HCT116 (cell line): ENCODE results near the gene TRERF1. TPM values are rescaled to one million over a fixed set of nuclear protein-coding genes. Genes with fewer than 3 reads are reported as not detected.

Source experiments
- ATAC-seq: fragments of 200-7000 bp; cut with Tn5 transposase; 2 replicates; pipeline ENCODE4 v1.9.1; 2020; ENCODE audit warnings: mild to moderate bottlenecking, moderate library complexity
- BruUV-seq: library from RNA; stranded (reverse); fragments of 400-500 nt; replicated peaks from 2 replicates; lab custom pipeline; 2021; lab: Mats Ljungman, UMichigan
- CTCF ChIA-PET: fragments of 300-600 bp; sonication (Branson Sonifier 250); formaldehyde crosslinking; loops from one replicate; lab custom pipeline; 2021; ENCODE audit warnings: antibody characterized with exemption; lab: Charles Lee
- POLR2A ChIA-PET: fragments of 300-600, 350-600 bp; sonication (Branson Sonifier 250); formaldehyde crosslinking; loops from one replicate; lab custom pipeline; 2021; ENCODE audit warnings: antibody characterized with exemption; lab: Charles Lee
- RAD21 ChIA-PET, 2 experiments: fragments of 300-600 bp; sonication (Branson Sonifier 250); formaldehyde crosslinking; loops; one replicate each; lab custom pipeline; 2023; ENCODE audit warnings: low total read pairs in 2 of 2; ENCODE audit not compliant: uncharacterized antibody in 2 of 2, unreplicated experiment in 2 of 2, low non-redundant PET in 1 of 2; lab: Charles Lee
- DNase-seq: peaks from one replicate; pipeline ENCODE4 v3.0.0-alpha.2; 2010; ENCODE audit warnings: low read depth, low spot score
- H2AFZ ChIP-seq: fragments of 200-600 bp; shearing (Covaris generic), sonication (generic); 2 replicates; pipeline ENCODE4 v1.6.1; 2017; ENCODE audit warnings: low read depth, mixed run types, mixed read lengths, antibody characterized with exemption, low read length; ENCODE audit not compliant: poor library complexity, severe bottlenecking
- H3K27ac ChIP-seq: 2 replicates; pipeline ENCODE4 v1.5.1; 2012; ENCODE audit warnings: low read depth, low read length
- H3K27me3 ChIP-seq: fragments of 200-600 bp; sonication (generic); 2 replicates; pipeline ENCODE4 v1.6.1; 2016; ENCODE audit warnings: mixed run types, low read length, mixed read lengths; ENCODE audit not compliant: insufficient read depth
- H3K36me3 ChIP-seq, 2 experiments: fragments of 200-500 bp in 1 of 2; fragments of 200-600 bp in 1 of 2; sonication (Bioruptor generic) in 1 of 2; sonication (generic) in 1 of 2; 2 replicates each; pipeline versions ENCODE4 v1.5.1 to v1.6.1; 2014 to 2016; ENCODE audit warnings: low read length in 2 of 2, inconsistent platforms in 1 of 2, mixed read lengths in 1 of 2, mixed run types in 1 of 2; ENCODE audit not compliant: insufficient read depth in 2 of 2, control insufficient read depth in 1 of 2
- H3K4me1 ChIP-seq, 2 experiments: fragments of 200-600 bp in 1 of 2; sonication (generic) in 1 of 2; 2 replicates each; pipeline versions ENCODE4 v1.5.1 to v1.6.1; 2012 to 2017; ENCODE audit warnings: low read length in 2 of 2, inconsistent platforms in 1 of 2, mild to moderate bottlenecking in 1 of 2, mixed read lengths in 1 of 2, mixed run types in 1 of 2, moderate library complexity in 1 of 2; ENCODE audit not compliant: insufficient read depth in 2 of 2, control insufficient read depth in 1 of 2
- H3K4me2 ChIP-seq: fragments of 200-600 bp; sonication (generic); 2 replicates; pipeline ENCODE4 v1.6.1; 2017; ENCODE audit warnings: mixed run types, low read length, mixed read lengths
- H3K4me3 ChIP-seq, 2 experiments: fragments of 200-600 bp in 1 of 2; sonication (generic) in 1 of 2; replicated peaks in 1 of 2; 2 replicates each; pipeline ENCODE4 v1.5.1; 2011 to 2016; ENCODE audit warnings: low read length in 2 of 2, control low read depth in 1 of 2, low read depth in 1 of 2, mild to moderate bottlenecking in 1 of 2, mixed read lengths in 1 of 2, mixed run types in 1 of 2
- H3K79me2 ChIP-seq: fragments of 200-600 bp; sonication (generic); 2 replicates; pipeline ENCODE4 v1.6.1; 2017; ENCODE audit warnings: mild to moderate bottlenecking, mixed run types, low read length, moderate library complexity, mixed read lengths; ENCODE audit not compliant: insufficient read depth
- H3K9ac ChIP-seq: fragments of 200-600 bp; sonication (generic); 2 replicates; pipeline ENCODE4 v1.6.1; 2016; ENCODE audit warnings: low read length, mixed read lengths
- H3K9me2 ChIP-seq: fragments of 200-600 bp; sonication (generic), shearing (Covaris generic); 2 replicates; pipeline ENCODE4 v1.6.1; 2017; ENCODE audit warnings: mixed run types, mild to moderate bottlenecking, moderate library complexity; ENCODE audit not compliant: insufficient read depth
- H3K9me3 ChIP-seq, 2 experiments: fragments of 200-500 bp in 1 of 2; fragments of 200-600 bp in 1 of 2; sonication (Bioruptor generic) in 1 of 2; sonication (generic) in 1 of 2; 2 replicates each; pipeline ENCODE4 v1.6.1; 2014 to 2017; ENCODE audit warnings: low read length in 2 of 2, mixed read lengths in 2 of 2, inconsistent platforms in 1 of 2, low read depth in 1 of 2, mild to moderate bottlenecking in 1 of 2, mixed run types in 1 of 2, moderate library complexity in 1 of 2; ENCODE audit not compliant: control insufficient read depth in 1 of 2, insufficient read depth in 1 of 2
- H4K20me1 ChIP-seq: fragments of 200-600 bp; sonication (generic), shearing (Covaris generic); 2 replicates; pipeline ENCODE4 v1.6.1; 2017; ENCODE audit warnings: mixed run types, mild to moderate bottlenecking, moderate library complexity; ENCODE audit not compliant: insufficient read depth
- ATF3 ChIP-seq: IDR thresholded peaks from 2 replicates; pipeline ENCODE4 v1.6.1; 2012
- CBX3 ChIP-seq: IDR thresholded peaks from 2 replicates; pipeline ENCODE4 v1.6.1; 2012; ENCODE audit warnings: low read depth
- CEBPB ChIP-seq: IDR thresholded peaks from 2 replicates; pipeline ENCODE4 v1.6.1; 2012; ENCODE audit warnings: low read depth
- EGR1 ChIP-seq: IDR thresholded peaks from 2 replicates; pipeline ENCODE4 v1.6.1; 2012; ENCODE audit warnings: low read depth
- ELF1 ChIP-seq: IDR thresholded peaks from 2 replicates; pipeline ENCODE4 v1.6.1; 2012; ENCODE audit warnings: low read depth, borderline replicate concordance
- EZH2 ChIP-seq: fragments of 200-600 bp; sonication (generic); IDR thresholded peaks from 2 replicates; pipeline ENCODE4 v1.6.1; 2017; ENCODE audit warnings: antibody characterized with exemption, mixed run types
- EZH2phosphoT487 ChIP-seq: fragments of 200-600 bp; IDR thresholded peaks from 2 replicates; pipeline ENCODE4 v1.6.1; 2018; ENCODE audit warnings: antibody characterized with exemption, borderline replicate concordance
- FOSL1 ChIP-seq: IDR thresholded peaks from 2 replicates; pipeline ENCODE4 v1.6.1; 2012; ENCODE audit warnings: low read depth
- JUND ChIP-seq: IDR thresholded peaks from 2 replicates; pipeline ENCODE4 v1.6.1; 2012
- MAX ChIP-seq: IDR thresholded peaks from 2 replicates; pipeline ENCODE4 v1.6.1; 2012
- RAD21 ChIP-seq: IDR thresholded peaks from 2 replicates; pipeline ENCODE4 v1.6.1; 2012; ENCODE audit warnings: low read depth, mild to moderate bottlenecking
- REST ChIP-seq: IDR thresholded peaks from 2 replicates; pipeline ENCODE4 v1.6.1; 2012; ENCODE audit warnings: low read depth
- SP1 ChIP-seq: IDR thresholded peaks from 2 replicates; pipeline ENCODE4 v1.6.1; 2012; ENCODE audit warnings: low read depth
- SRF ChIP-seq: IDR thresholded peaks from 2 replicates; pipeline ENCODE4 v1.6.1; 2012; ENCODE audit warnings: low read depth
- TCF7L2 ChIP-seq: IDR thresholded peaks from 2 replicates; pipeline ENCODE4 v1.7.0; 2011; ENCODE audit warnings: borderline replicate concordance, inconsistent platforms; ENCODE audit not compliant: insufficient read depth, insufficient read length; ENCODE audit errors: extremely low read depth
- YY1 ChIP-seq: IDR thresholded peaks from 2 replicates; pipeline ENCODE4 v1.6.1; 2011; ENCODE audit warnings: low read length, low read depth, moderate library complexity, mild to moderate bottlenecking; ENCODE audit not compliant: insufficient replicate concordance; ENCODE audit errors: extremely low read depth
- ZBTB33 ChIP-seq: IDR thresholded peaks from 2 replicates; pipeline ENCODE4 v1.6.1; 2011; ENCODE audit warnings: mild to moderate bottlenecking, low read length, moderate library complexity; ENCODE audit not compliant: insufficient replicate concordance; ENCODE audit errors: extremely low read depth
- intact Hi-C: fragments of 100-400 bp; cut with micrococcal nuclease; formaldehyde crosslinking; loops from 2 replicates; pipeline ENCODE4 v1.10.0; 2022
- total RNA-seq: library from RNA; stranded (reverse); gene quantifications from one replicate; pipeline ENCODE4 v1.2.1, GENCODE V29; 2021; ENCODE audit not compliant: unreplicated experiment

The TRERF1 gene
- total RNA-seq, 1 experiment from 2014 or later = 12.4 TPM

GRCh38 chr6:42197555-42198362 is 254.0 kb downstream of the TRERF1 start:
- Histone ChIP-seq H3K4me3 (no peak overlapping the region), H3K4me2 (no peak overlapping the region), H3K27me3 (no peaks in the 10 kb centered on the region), H3K79me2 (no peaks in the 10 kb centered on the region), H3K9me3 (no peaks in the 10 kb centered on the region), H3K9me2 (no peaks in the 10 kb centered on the region), H3K27ac (no peak overlapping the region), H4K20me1 (no peaks in the 10 kb centered on the region), H3K4me1 (peaks cover 7 to 17% of the 10 kb centered on the region in 2 experiments; a peak in 3 of 4 replicates), H3K36me3 (no peaks in the 10 kb centered on the region), H2AFZ (no peak overlapping the region), H3K9ac (no peak overlapping the region)
- POLR2A ChIA-PET = no interaction called here
- no peak for DNase-seq
- intact Hi-C loops = no loop called here
- BruUV-seq = no TSS peak
- TF ChIP-seq ELF1 (no peak), SRF (no peak), YY1 (no peak), CBX3 (no peak), JUND (no peak), EZH2 (no peak), ZBTB33 (no peak), EZH2phosphoT487 (no peak), SP1 (no peak), TCF7L2 (no peak), EGR1 (no peak), MAX (no peak), RAD21 (no peak), CEBPB (no peak), ATF3 (no peak), REST (no peak), FOSL1 (no peak)
- CTCF ChIA-PET = no interaction called here
- no peak for ATAC-seq
- RAD21 ChIA-PET = no interaction called here
